ENCODE measurements around the gene DNTTIP2. TPM values are rescaled to one million over a fixed set of nuclear protein-coding genes. Genes with fewer than 3 reads are reported as not detected.

DNTTIP2 gene
- total and polyA plus RNA-seq, 9 of the 15 experiments (the other 6 are each of a cell fraction or from before 2014, with no cell fraction given): 50.4 to 138 (median 97.0) TPM

DNA sequence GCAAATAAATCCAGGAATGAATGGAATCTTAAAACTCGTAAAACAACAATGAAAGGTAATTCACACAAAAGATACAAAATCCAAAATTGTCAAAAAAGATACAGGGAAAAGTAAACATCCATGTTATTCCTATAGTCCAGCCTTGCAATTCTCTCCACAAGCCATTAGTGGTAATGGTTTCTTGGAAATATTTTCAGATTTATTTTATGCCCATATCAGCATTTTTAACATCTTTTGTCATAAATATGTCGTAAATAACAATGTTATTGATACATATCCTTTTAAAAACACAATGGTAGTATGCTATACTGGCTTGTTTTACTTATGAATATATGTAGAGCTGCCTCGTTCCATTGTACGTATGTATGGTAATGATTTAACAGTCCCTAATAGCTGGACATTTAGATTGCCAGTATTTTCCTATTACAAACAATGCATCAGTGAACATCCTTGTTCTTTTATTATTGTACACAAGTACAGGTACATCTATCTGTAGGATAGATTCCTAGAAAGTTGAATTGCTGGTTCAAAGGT lies 30.6 kb downstream of the DNTTIP2 start (continued):
- TF ChIP-seq, protein P1, sequence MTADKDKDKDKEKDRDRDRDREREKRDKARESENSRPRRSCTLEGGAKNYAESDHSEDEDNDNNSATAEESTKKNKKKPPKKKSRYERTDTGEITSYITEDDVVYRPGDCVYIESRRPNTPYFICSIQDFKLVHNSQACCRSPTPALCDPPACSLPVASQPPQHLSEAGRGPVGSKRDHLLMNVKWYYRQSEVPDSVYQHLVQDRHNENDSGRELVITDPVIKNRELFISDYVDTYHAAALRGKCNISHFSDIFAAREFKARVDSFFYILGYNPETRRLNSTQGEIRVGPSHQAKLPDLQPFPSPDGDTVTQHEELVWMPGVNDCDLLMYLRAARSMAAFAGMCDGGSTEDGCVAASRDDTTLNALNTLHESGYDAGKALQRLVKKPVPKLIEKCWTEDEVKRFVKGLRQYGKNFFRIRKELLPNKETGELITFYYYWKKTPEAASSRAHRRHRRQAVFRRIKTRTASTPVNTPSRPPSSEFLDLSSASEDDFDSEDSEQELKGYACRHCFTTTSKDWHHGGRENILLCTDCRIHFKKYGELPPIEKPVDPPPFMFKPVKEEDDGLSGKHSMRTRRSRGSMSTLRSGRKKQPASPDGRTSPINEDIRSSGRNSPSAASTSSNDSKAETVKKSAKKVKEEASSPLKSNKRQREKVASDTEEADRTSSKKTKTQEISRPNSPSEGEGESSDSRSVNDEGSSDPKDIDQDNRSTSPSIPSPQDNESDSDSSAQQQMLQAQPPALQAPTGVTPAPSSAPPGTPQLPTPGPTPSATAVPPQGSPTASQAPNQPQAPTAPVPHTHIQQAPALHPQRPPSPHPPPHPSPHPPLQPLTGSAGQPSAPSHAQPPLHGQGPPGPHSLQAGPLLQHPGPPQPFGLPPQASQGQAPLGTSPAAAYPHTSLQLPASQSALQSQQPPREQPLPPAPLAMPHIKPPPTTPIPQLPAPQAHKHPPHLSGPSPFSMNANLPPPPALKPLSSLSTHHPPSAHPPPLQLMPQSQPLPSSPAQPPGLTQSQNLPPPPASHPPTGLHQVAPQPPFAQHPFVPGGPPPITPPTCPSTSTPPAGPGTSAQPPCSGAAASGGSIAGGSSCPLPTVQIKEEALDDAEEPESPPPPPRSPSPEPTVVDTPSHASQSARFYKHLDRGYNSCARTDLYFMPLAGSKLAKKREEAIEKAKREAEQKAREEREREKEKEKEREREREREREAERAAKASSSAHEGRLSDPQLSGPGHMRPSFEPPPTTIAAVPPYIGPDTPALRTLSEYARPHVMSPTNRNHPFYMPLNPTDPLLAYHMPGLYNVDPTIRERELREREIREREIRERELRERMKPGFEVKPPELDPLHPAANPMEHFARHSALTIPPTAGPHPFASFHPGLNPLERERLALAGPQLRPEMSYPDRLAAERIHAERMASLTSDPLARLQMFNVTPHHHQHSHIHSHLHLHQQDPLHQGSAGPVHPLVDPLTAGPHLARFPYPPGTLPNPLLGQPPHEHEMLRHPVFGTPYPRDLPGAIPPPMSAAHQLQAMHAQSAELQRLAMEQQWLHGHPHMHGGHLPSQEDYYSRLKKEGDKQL (CRISPR knock-in tag; IDR thresholded peaks at IDR 0.05; ENCODE audit: borderline replicate concordance): no peak

DNA sequence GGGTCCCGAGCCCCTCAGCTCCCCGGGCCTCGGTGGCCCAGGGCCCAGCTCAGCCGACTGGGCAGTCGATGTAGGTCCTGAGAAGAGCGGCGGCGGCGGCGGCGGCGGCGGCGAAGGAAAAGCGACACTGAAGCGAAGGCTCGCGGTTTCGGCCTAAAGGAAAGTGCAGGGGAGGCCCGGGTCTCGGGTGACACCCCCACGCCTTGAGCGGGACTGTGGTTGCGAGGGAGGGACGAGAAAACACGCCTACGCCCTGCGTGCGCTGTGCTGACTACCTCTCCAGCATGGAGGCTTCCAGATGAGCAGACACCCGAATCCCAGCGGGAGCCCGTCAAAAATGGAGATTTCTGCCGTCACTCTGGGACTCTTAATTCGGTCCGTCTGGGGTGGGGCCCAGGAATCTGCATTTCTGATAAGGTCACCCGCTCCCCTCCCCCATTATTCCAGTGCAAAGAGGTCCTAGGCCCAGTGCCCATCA lies 31.2 kb downstream of the DNTTIP2 start:
- no peaks in the 10 kb centered on the region for H3K9me1 ChIP-seq (ENCODE audit: control insufficient read depth, insufficient read depth, low read length)
- in situ Hi-C loops (cut with MboI) (no loop called here), intact Hi-C loops (cut with micrococcal nuclease) (loop anchor here (1.0 kb wide), 1 partner anchor 61 kb away; the partner anchor contains the start of gene GCLM)
- peak overlapping the region; percentile 91 for H3K4me2 ChIP-seq (ENCODE audit: insufficient read depth, low read length)
- peaks cover 17 to 21% of the 10 kb centered on the region in 2 experiments; a peak in 4 of 5 replicates for H3K4me1 ChIP-seq (replicated peaks in 1 of 2; ENCODE audit: control insufficient read depth in 2 of 2, insufficient read depth in 2 of 2, low read length in 2 of 2)
- ATAC-seq (peak; percentile 55), DNase-seq (ENCODE audit: extremely low read depth in 1 of 4, low spot score in 3 of 4) (peak; percentile 66 to 82 (median 73)), FAIRE-seq (peak; percentile 32)
- H3K79me2 ChIP-seq (ENCODE audit: control insufficient read depth, insufficient read depth, low read length): no peaks in the 10 kb centered on the region
- H3K27ac ChIP-seq (ENCODE audit: extremely low read depth, low read depth, low read length): peak overlapping the region; percentile 87
- no peaks in the 10 kb centered on the region for H3K27me3 ChIP-seq (ENCODE audit: control insufficient read depth in 2 of 2, insufficient read depth in 2 of 2, low read length in 2 of 2)
- H3K9me3 ChIP-seq (replicated peaks; ENCODE audit: control insufficient read depth, insufficient read depth, low read depth, low read length): no peaks in the 10 kb centered on the region
- peak overlapping the region; percentile 87 for H3K4me3 ChIP-seq
- under 1% methylated on average over 12 of the region's 36 CpGs for WGBS (ENCODE audit: insufficient coverage, low coverage, missing lambda C conversion rate)
- CTCF ChIA-PET (ENCODE audit: low intra/inter-chr PET ratio): interaction anchor here (1.1 kb wide), 1 partner anchor 410 kb away, joined by 3 read pairs; no protein-coding TSS in a partner anchor
- peak overlapping the region; percentile 81 to 98 for H3K9ac ChIP-seq (ENCODE audit: insufficient read depth in 1 of 2, low read depth in 2 of 2, low read length in 2 of 2)
- no peaks in the 10 kb centered on the region for H3K36me3 ChIP-seq (ENCODE audit: control insufficient read depth, insufficient read depth, low read length)
- no peaks in the 10 kb centered on the region for H4K20me1 ChIP-seq (replicated peaks; ENCODE audit: control insufficient read depth, insufficient read depth, low read length)
- BruUV-seq (replicated peaks): TSS peak; percentile 59
- POLR2A ChIA-PET: interaction anchor here (0.8 kb wide), 1 partner anchor 219 kb away, joined by 3 read pairs; no protein-coding TSS in a partner anchor
- peak overlapping the region; percentile 99 for H2AFZ ChIP-seq (ENCODE audit: low read depth, low read length)
- TF ChIP-seq ATF1 (CRISPR knock-in tag; IDR thresholded peaks at IDR 0.05) (no peak), ATF1 (tag; IDR thresholded peaks at IDR 0.05) (peak; percentile 53), CSDE1 (IDR thresholded peaks at IDR 0.05) (no peak; a peak in 1 of 4 replicates), MTA3 (IDR thresholded peaks at IDR 0.05; ENCODE audit: borderline replicate concordance) (peak; percentile 35; the same call in 1 of the 2 replicates), SNIP1 (IDR thresholded peaks at IDR 0.05; ENCODE audit: low read depth) (no peak), NR2C1 (IDR thresholded peaks at IDR 0.05) (no peak), NR2C1 (tag; IDR thresholded peaks at IDR 0.05) (peak; percentile 44; the same call in 1 of the 2 replicates), MBD2 (IDR thresholded peaks at IDR 0.05; ENCODE audit: borderline replicate concordance, low read depth) (no peak)
- TF ChIP-seq, protein P2, sequence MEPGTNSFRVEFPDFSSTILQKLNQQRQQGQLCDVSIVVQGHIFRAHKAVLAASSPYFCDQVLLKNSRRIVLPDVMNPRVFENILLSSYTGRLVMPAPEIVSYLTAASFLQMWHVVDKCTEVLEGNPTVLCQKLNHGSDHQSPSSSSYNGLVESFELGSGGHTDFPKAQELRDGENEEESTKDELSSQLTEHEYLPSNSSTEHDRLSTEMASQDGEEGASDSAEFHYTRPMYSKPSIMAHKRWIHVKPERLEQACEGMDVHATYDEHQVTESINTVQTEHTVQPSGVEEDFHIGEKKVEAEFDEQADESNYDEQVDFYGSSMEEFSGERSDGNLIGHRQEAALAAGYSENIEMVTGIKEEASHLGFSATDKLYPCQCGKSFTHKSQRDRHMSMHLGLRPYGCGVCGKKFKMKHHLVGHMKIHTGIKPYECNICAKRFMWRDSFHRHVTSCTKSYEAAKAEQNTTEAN (CRISPR knock-in tag; IDR thresholded peaks at IDR 0.05): no peak
- TF ChIP-seq, protein P3, sequence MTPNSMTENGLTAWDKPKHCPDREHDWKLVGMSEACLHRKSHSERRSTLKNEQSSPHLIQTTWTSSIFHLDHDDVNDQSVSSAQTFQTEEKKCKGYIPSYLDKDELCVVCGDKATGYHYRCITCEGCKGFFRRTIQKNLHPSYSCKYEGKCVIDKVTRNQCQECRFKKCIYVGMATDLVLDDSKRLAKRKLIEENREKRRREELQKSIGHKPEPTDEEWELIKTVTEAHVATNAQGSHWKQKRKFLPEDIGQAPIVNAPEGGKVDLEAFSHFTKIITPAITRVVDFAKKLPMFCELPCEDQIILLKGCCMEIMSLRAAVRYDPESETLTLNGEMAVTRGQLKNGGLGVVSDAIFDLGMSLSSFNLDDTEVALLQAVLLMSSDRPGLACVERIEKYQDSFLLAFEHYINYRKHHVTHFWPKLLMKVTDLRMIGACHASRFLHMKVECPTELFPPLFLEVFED (CRISPR knock-in tag; conservative IDR thresholded peaks at IDR 0.05): no peak

Measured in K562 (cell line).